GM13977 (cell line): ENCODE data around the gene BAZ1B.

Experiments
- DNase-seq: peaks from one replicate; pipeline ENCODE4 v3.0.0; 2012; ENCODE audit warnings: low spot score
- CTCF ChIP-seq: IDR thresholded peaks from 2 replicates; pipeline ENCODE4 v1.5.1; 2012; ENCODE audit warnings: mild to moderate bottlenecking, control low read depth; ENCODE audit not compliant: insufficient read depth; ENCODE audit errors: extremely low read depth, missing control alignments
- in situ Hi-C: fragments of 300-500 bp; cut with MboI; formaldehyde crosslinking; loops from one replicate; pipeline ENCODE4 v1.12.0; 2022; ENCODE audit warnings: low sequenced_read_pairs, low pct_unique_long_range_greater_than_20kb, mixed read lengths, inconsistent platforms; ENCODE audit not compliant: unreplicated experiment

BAZ1B gene

GRCh38 chr7:73463260-73463659 is 58.8 kb downstream of the BAZ1B start:
- DNase-seq: no peak
- in situ Hi-C loops: no loop called here
- TF ChIP-seq CTCF: no peak

DNA sequence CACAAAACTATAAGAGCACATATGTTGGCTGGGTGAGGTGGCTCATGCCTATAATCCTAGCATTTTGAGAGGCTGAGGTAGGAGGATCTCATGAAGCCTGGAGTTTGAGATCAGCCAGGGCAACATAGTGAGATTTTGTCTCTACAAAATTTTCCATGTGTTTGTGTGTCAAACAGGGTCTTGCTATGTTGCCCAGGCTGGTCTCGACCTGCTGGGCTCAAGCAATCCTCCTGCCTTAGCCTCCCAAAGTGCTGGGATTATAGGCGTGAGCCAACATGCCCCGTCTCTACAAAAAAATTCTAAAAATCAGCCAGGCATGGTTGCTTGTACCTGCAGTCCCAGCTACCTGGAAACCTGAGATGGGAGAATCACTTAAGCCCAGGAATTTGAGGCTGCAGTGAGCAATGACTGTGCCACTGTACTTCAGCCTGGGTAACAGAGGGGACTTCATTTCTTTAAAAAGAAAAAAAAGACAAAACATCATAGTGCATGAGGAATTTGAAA is 60.3 kb downstream of the BAZ1B start:
- in situ Hi-C loops: no loop called here
- DNase-seq: no peak
- TF ChIP-seq CTCF: no peak

DNA sequence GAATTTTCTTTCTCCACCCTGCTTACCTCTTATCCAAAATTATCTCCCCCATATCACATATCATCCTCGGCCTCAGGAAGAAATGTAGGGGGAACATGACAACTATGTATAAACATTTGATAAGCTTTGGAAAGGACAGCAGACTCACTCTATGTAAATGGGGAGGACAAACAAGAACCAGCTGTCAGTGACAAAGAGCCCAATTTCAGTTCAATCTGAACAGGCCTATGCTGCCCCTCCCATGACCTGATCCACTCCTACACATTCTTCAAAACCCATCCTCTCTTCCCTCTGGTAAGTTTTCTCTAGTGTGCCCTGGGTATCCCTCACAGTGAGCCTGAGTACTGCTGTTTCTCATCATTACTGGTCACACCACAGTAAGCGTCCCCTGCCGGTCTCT is 67.7 kb downstream of the BAZ1B start:
- DNase-seq: no peak
- no peak for TF ChIP-seq CTCF
- in situ Hi-C loops: no loop called here

DNA sequence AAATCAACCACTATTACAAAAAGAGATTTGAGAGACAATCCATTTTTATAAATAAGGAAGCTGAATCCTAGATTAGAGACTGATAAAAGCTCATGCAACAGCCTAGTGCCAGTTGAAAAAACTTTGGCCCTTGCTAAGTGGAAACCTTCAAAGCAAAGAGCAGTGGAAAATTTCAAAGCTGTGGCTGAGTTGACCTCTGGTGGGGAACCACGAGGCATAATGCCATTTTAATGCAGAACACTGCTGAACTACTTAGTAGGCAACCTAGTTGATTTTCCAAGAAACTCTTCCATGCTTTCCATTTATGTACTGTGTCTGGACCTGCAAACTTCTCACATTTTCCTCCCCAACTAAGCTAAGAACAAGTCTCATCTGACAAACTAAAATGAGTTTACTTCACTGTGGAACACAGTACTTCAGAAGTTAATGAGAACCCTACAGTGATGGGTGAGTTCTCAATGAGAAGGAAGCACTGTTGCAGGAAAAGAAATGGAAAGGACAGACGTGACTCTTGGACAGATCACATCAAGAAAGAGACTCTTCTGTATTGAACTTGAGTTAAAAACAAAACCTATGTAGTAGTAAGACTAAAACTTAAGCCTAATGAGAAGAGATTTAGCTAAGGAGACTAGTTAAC is 69.0 kb downstream of the BAZ1B start:
- no peak for DNase-seq
- in situ Hi-C loops: no loop called here
- no peak for TF ChIP-seq CTCF

GRCh38 chr7:73451780-73452398 is 70.2 kb downstream of the BAZ1B start:
- TF ChIP-seq CTCF: peak; percentile 87
- peak; percentile 68 for DNase-seq

GRCh38 chr7:73449422-73449821 is 72.7 kb downstream of the BAZ1B start:
- DNase-seq: no peak
- in situ Hi-C loops: no loop called here
- no peak for TF ChIP-seq CTCF

More at GRCh38 chr7:73451780-73452398, 70.2 kb downstream of the BAZ1B start:
- in situ Hi-C loops: no loop called here
